ENCODE measurements around the gene EPHB2. TPM values are rescaled to one million over a fixed set of nuclear protein-coding genes. Genes with fewer than 3 reads are reported as not detected.

Gene EPHB2
- total and polyA plus RNA-seq, 11 donors: 0.11 to 6.3 (median 0.70) TPM

DNA sequence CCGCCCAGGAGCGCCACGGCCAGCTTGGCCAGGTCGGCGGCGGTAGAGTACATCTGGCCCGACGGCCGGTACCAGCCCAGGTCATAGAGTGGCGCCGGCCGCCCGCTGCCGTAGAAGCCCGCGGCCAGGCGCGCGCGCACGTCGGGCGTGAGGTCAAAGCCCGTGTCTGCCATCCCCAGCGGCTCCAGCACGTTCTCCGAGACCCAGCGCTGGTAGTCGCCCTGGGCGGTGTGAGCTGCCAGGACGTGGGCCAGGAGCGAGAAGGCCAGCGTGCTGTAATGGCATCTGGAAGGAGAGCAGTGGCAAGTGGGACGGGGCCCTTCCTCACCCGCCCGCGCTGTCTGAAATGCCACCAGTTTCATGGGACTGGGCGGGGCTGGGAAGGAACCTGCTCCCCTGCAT lies 243.1 kb downstream of the EPHB2 start:
- Histone ChIP-seq H3K36me3 (no peaks in the 10 kb centered on the region), H3K27me3 (peaks cover 13 to 64% (median 31%) of the 10 kb centered on the region in 9 donors), H3K9me3 (peaks cover 0 to 3% (median 0%) of the 10 kb centered on the region in 12 donors), H3K27ac (no peak overlapping the region), H3K4me1 (peaks cover 0 to 7% (median 0%) of the 10 kb centered on the region in 12 donors), H3K4me3 (no peak overlapping the region)
- DNase-seq: no peak
- 11 to 13% (median 12%) methylated on average over 25 to 38 of the region's 38 CpGs for WGBS, 4 donors
- TF ChIP-seq CTCF (IDR thresholded peaks at IDR 0.05) (no peak), POLR2A (IDR thresholded peaks at IDR 0.05) (no peak)
- intact Hi-C loops (cut with DNase I): no loop called here
- peak in 1 of 4 donors; percentile 22 for ATAC-seq

DNA sequence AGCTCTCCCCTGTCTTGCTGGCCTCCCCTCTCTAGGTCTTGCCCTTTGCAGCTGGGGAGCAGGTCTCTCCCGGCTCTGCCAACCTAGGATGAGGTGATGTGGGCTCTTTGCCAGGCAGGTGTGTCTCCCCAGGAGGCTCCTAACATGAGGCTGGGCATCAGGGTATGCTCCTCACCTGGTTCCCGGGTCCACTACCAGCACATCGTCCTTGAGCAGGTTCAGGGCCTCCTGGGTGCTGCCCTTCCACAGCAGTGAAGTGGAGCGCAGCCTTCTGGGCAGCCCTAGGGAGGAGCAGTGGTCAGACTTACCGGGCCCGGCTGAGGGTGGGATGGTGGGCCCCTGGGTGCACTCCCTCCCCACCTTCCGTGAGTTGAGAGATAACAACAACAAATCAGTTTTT lies 244.5 kb downstream of the EPHB2 start:
- no peak for DNase-seq
- TF ChIP-seq CTCF (IDR thresholded peaks at IDR 0.05) (no peak), POLR2A (IDR thresholded peaks at IDR 0.05) (no peak)
- H3K36me3 ChIP-seq: no peaks in the 10 kb centered on the region
- no peak overlapping the region for H3K27ac ChIP-seq
- peaks cover 0 to 7% (median 0%) of the 10 kb centered on the region in 12 donors for H3K4me1 ChIP-seq
- peak in 1 of 4 donors; percentile 34 for ATAC-seq
- intact Hi-C loops (cut with DNase I): no loop called here
- H3K9me3 ChIP-seq: peaks cover 0 to 3% (median 0%) of the 10 kb centered on the region in 12 donors
- no peak overlapping the region for H3K4me3 ChIP-seq
- peaks cover 13 to 61% (median 31%) of the 10 kb centered on the region in 9 donors for H3K27me3 ChIP-seq
- 79 to 88% (median 85%) methylated on average over 5 to 7 of the region's 7 CpGs for WGBS, 4 donors

DNA sequence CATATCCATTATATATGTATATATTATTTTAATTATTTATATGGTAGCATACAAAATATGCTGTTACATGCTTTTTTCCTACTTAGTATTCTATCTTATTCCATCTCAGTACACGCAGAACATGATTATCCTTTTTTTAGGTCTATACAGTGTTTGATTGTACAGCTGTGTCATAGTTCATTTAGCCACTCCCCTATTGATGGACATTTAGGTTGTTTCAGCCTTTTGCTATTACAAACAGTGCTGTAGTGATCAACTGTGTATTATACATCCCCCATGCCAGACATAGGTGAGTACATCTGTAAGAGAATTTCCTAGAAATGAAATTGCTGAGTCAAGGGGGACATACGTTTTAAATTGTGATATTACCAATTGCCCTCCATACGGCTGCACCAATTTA lies 246.4 kb downstream of the EPHB2 start:
- Histone ChIP-seq H3K4me3 (no peak overlapping the region), H3K27me3 (peaks cover 13 to 44% (median 23%) of the 10 kb centered on the region in 9 donors), H3K27ac (no peak overlapping the region), H3K36me3 (no peaks in the 10 kb centered on the region), H3K4me1 (peaks cover 0 to 7% (median 0%) of the 10 kb centered on the region in 12 donors), H3K9me3 (no peaks in the 10 kb centered on the region)
- intact Hi-C loops (cut with DNase I): no loop called here
- TF ChIP-seq POLR2A (IDR thresholded peaks at IDR 0.05): no peak
- TF ChIP-seq CTCF (IDR thresholded peaks at IDR 0.05): no peak
- DNase-seq (no peak), ATAC-seq (no peak)
- 67 to 80% (median 71%) methylated on average over 3 of the region's 3 CpGs for WGBS, 4 donors

DNA sequence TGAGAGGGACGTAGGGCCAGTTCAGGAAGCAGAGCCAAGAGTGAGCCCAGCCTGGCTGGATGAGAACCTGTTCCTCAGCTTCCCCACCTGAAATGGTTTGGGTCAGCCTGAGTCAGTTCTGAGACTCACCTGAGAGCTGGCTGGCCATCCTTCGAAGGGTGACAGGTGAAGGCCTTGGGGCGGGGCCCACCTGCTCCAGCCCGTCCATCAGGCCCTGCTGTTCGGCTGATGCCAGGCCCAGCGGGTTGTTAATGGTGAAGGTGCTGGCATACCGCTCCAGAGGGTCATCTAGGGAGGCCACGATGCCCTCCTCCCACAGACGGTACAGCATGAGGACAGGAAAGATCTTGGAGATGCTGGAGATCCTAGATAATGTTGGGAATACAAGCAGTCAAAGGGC lies 247.9 kb downstream of the EPHB2 start:
- Histone ChIP-seq H3K27me3 (peaks cover 4 to 29% (median 12%) of the 10 kb centered on the region in 9 donors), H3K36me3 (no peaks in the 10 kb centered on the region), H3K4me1 (peaks cover 0 to 1% (median 0%) of the 10 kb centered on the region in 12 donors), H3K4me3 (no peak overlapping the region), H3K9me3 (no peaks in the 10 kb centered on the region), H3K27ac (no peak overlapping the region)
- DNase-seq (no peak), ATAC-seq (no peak)
- intact Hi-C loops (cut with DNase I): no loop called here
- TF ChIP-seq CTCF (IDR thresholded peaks at IDR 0.05): no peak
- TF ChIP-seq POLR2A (IDR thresholded peaks at IDR 0.05): no peak
- 86 to 91% (median 87%) methylated on average over 6 to 9 of the region's 9 CpGs for WGBS, 4 donors
